Fibroblast of lung (primary cell): Measurements from ENCODE around the gene TMEM115. TPM values are rescaled to one million over a fixed set of nuclear protein-coding genes. Genes with fewer than 3 reads are reported as not detected.
A peak's percentile ranks its signal among the peaks of the same experiment; 100 is the strongest.

Experiments
- DNase-seq, 2 donors: peaks; one replicate each; pipeline versions ENCODE4 v3.0.0 to v3.0.0-alpha.2; 2010; ENCODE audit warnings: low read depth in 2 of 2
- H2AFZ ChIP-seq: 2 replicates; pipeline ENCODE4 v1.5.1; 2012; ENCODE audit warnings: low read length, control low read depth, inconsistent platforms
- H3K27ac ChIP-seq: 2 replicates; pipeline ENCODE4 v1.5.1; 2011; ENCODE audit warnings: low read length, control low read depth; ENCODE audit not compliant: insufficient read depth
- H3K27me3 ChIP-seq: 2 replicates; pipeline ENCODE4 v1.5.1; 2011; ENCODE audit warnings: mild to moderate bottlenecking, low read length; ENCODE audit not compliant: control insufficient read depth, insufficient read depth
- H3K36me3 ChIP-seq: 2 replicates; pipeline ENCODE4 v1.5.1; 2011; ENCODE audit warnings: low read length; ENCODE audit not compliant: control insufficient read depth, insufficient read depth
- H3K4me1 ChIP-seq: 2 replicates; pipeline ENCODE4 v1.5.1; 2011; ENCODE audit warnings: low read length; ENCODE audit not compliant: control insufficient read depth, insufficient read depth; ENCODE audit errors: extremely low read depth
- H3K4me2 ChIP-seq: 2 replicates; pipeline ENCODE4 v1.5.1; 2011; ENCODE audit warnings: low read length, control low read depth; ENCODE audit not compliant: insufficient read depth; ENCODE audit errors: extremely low read depth
- H3K4me3 ChIP-seq, 4 experiments: fragments of 200-600 bp in 1 of 4; sonication (generic) in 1 of 4; replicated peaks in 1 of 4; 2 replicates each; pipeline ENCODE4 v1.5.1; 2011 to 2016; ENCODE audit warnings: low read length in 4 of 4, low read depth in 3 of 4, mild to moderate bottlenecking in 3 of 4, control low read depth in 2 of 4, inconsistent platforms in 1 of 4, mixed read lengths in 1 of 4; ENCODE audit not compliant: insufficient read depth in 1 of 4; ENCODE audit errors: control extremely low read depth in 1 of 4
- H3K79me2 ChIP-seq: 2 replicates; pipeline ENCODE4 v1.5.1; 2012; ENCODE audit warnings: mild to moderate bottlenecking, low read length, inconsistent platforms; ENCODE audit not compliant: control insufficient read depth, insufficient read depth
- H3K9ac ChIP-seq: 2 replicates; pipeline ENCODE4 v1.5.1; 2011; ENCODE audit warnings: mild to moderate bottlenecking, low read length, control low read depth; ENCODE audit not compliant: insufficient read depth
- H3K9me3 ChIP-seq: 2 replicates; pipeline ENCODE4 v1.5.1; 2012; ENCODE audit warnings: low read depth, low read length; ENCODE audit not compliant: control insufficient read depth, insufficient read depth
- H4K20me1 ChIP-seq: 2 replicates; pipeline ENCODE4 v1.5.1; 2011; ENCODE audit warnings: low read length; ENCODE audit not compliant: control insufficient read depth, insufficient read depth; ENCODE audit errors: extremely low read depth
- CTCF ChIP-seq, 2 donors: IDR thresholded peaks in 1 of 2; conservative IDR thresholded peaks in 1 of 2; 1 replicate in 1 of 2; 2 replicates in 1 of 2; pipeline ENCODE4 v1.5.1; 2011 to 2012; ENCODE audit warnings: low read length in 2 of 2, control low read depth in 1 of 2, inconsistent platforms in 1 of 2, low read depth in 1 of 2, mild to moderate bottlenecking in 1 of 2
- EZH2 ChIP-seq: IDR thresholded peaks from 2 replicates; pipeline ENCODE4 v1.5.1; 2012; ENCODE audit warnings: low read length, control low read depth, mild to moderate bottlenecking; ENCODE audit errors: missing control alignments
- polyA plus RNA-seq, 2 donors: library from polyadenylated mRNA; depleted of rRNA in 1 of 2; stranded (reverse) in 1 of 2; unstranded in 1 of 2; fragments of >200 nt; gene quantifications; 2 replicates each; pipeline ENCODE4 v1.2.1, GENCODE V29; 2011 to 2012; ENCODE audit warnings: missing spikeins in 1 of 2
- total RNA-seq: library from RNA; depleted of rRNA; stranded (reverse); fragments of >200 nt; gene quantifications from 2 replicates; pipeline ENCODE4 v1.2.1, GENCODE V29; 2014

Gene TMEM115
- total and polyA plus RNA-seq, 2 donors (not counting 1 experiment from before 2014, with no cell fraction given) = 28.2 to 44.8 TPM

GRCh38 chr3:50356553-50356952 is 2.8 kb downstream of the TMEM115 start:
- H3K27ac ChIP-seq = no peak overlapping the region
- H3K36me3 ChIP-seq = peaks cover 26% of the 10 kb centered on the region
- H2AFZ ChIP-seq = no peak overlapping the region
- H3K9ac ChIP-seq = no peak overlapping the region
- peak overlapping the region; percentile 99 for H3K4me2 ChIP-seq
- H3K79me2 ChIP-seq = peaks cover 49% of the 10 kb centered on the region
- H3K27me3 ChIP-seq = no peaks in the 10 kb centered on the region
- peak in 1 of 2 donors; percentile 23 for DNase-seq
- peak overlapping the region; percentile 72 to 84 (median 73) for H3K4me3 ChIP-seq
- peaks cover 8% of the 10 kb centered on the region for H3K4me1 ChIP-seq
- H3K9me3 ChIP-seq = no peaks in the 10 kb centered on the region
- TF ChIP-seq CTCF (conservative IDR thresholded peaks at IDR 0.05 in 1 of 2, IDR thresholded peaks at IDR 0.05 in 1 of 2; ENCODE audit: low read depth in 1 of 2, low read length in 2 of 2) = no peak
- no peaks in the 10 kb centered on the region for H4K20me1 ChIP-seq

GRCh38 chr3:50355829-50356552 is 3.3 kb downstream of the TMEM115 start:
- Histone ChIP-seq H3K79me2 (peaks cover 54% of the 10 kb centered on the region), H3K27me3 (no peaks in the 10 kb centered on the region), H3K4me3 (peak overlapping the region in 3 of 4 experiments; percentile 72 to 84 (median 73)), H3K27ac (no peak overlapping the region), H4K20me1 (no peaks in the 10 kb centered on the region), H3K9me3 (no peaks in the 10 kb centered on the region), H3K36me3 (peaks cover 26% of the 10 kb centered on the region), H3K9ac (no peak overlapping the region), H3K4me2 (peak overlapping the region; percentile 99), H2AFZ (no peak overlapping the region), H3K4me1 (peaks cover 12% of the 10 kb centered on the region)
- no peak for DNase-seq
- TF ChIP-seq EZH2 = no peak
- no peak for TF ChIP-seq CTCF (conservative IDR thresholded peaks at IDR 0.05 in 1 of 2, IDR thresholded peaks at IDR 0.05 in 1 of 2; ENCODE audit: low read depth in 1 of 2, low read length in 2 of 2)

GRCh38 chr3:50354850-50355249 is 4.5 kb downstream of the TMEM115 start:
- Histone ChIP-seq H3K27me3 (no peaks in the 10 kb centered on the region), H3K4me2 (no peak overlapping the region), H3K4me3 (no peak overlapping the region), H2AFZ (no peak overlapping the region), H3K79me2 (peaks cover 58% of the 10 kb centered on the region), H3K36me3 (peaks cover 26% of the 10 kb centered on the region), H3K4me1 (peaks cover 17% of the 10 kb centered on the region), H3K27ac (no peak overlapping the region), H3K9ac (no peak overlapping the region), H4K20me1 (no peaks in the 10 kb centered on the region), H3K9me3 (no peaks in the 10 kb centered on the region)
- TF ChIP-seq EZH2 (no peak), CTCF (conservative IDR thresholded peaks at IDR 0.05 in 1 of 2, IDR thresholded peaks at IDR 0.05 in 1 of 2; ENCODE audit: low read depth in 1 of 2, low read length in 2 of 2) (no peak)
- DNase-seq = no peak
